HG02884 (cell line): ENCODE data around the gene METTL26.
"Not testable (repeated sequence)": the region's sequence is repeated elsewhere in the genome, so short reads cannot be mapped to it uniquely, and the experiment has no call there.

Source experiments
- ATAC-seq: cut with Tn5 transposase; IDR thresholded peaks from one replicate; pipeline ENCODE4 v1.9.1; 2021; ENCODE audit warnings: mild to moderate bottlenecking, moderate library complexity; ENCODE audit not compliant: unreplicated experiment

METTL26 gene

GRCh38 chr16:603933-604332, 32.2 kb downstream of the METTL26 start:
- ATAC-seq, result no peak

- ATAC-seq, result no peak
Observed at GRCh38 chr16:600781-601180, 35.3 kb downstream of the METTL26 start.

- no peak for ATAC-seq
Observed at GRCh38 chr16:598823-599739, 37.0 kb downstream of the METTL26 start.

GRCh38 chr16:597655-598054, 38.5 kb downstream of the METTL26 start:
- ATAC-seq, result not testable (repeated sequence)

- no peak for ATAC-seq
Observed at GRCh38 chr16:596736-597060, 39.4 kb downstream of the METTL26 start.

- no peak for ATAC-seq
Observed at GRCh38 chr16:595942-596735, 40.0 kb downstream of the METTL26 start.

- no peak for ATAC-seq
Observed at GRCh38 chr16:595094-595528, 41.0 kb downstream of the METTL26 start.

GRCh38 chr16:593807-594206, 42.3 kb downstream of the METTL26 start:
- no peak for ATAC-seq

GRCh38 chr16:593406-593805, 42.7 kb downstream of the METTL26 start:
- ATAC-seq, result no peak

- ATAC-seq, result no peak
Observed at GRCh38 chr16:592518-593306, 43.4 kb downstream of the METTL26 start.

GRCh38 chr16:591892-592517, 44.1 kb downstream of the METTL26 start:
- no peak for ATAC-seq

GRCh38 chr16:591231-591630, 44.9 kb downstream of the METTL26 start:
- ATAC-seq, result no peak

- no peak for ATAC-seq
Observed at GRCh38 chr16:590815-591200, 45.3 kb downstream of the METTL26 start.

GRCh38 chr16:590188-590814, 45.8 kb downstream of the METTL26 start:
- no peak for ATAC-seq

- peak; percentile 57 for ATAC-seq
Observed at GRCh38 chr16:589658-590187, 46.4 kb downstream of the METTL26 start, which contains the start of gene RAB40C. Gene RAB40C, plus strand, starts transcription at chr16:590066. Its CDS starts 226 bp downstream, at chr16:590292.

GRCh38 chr16:588889-589657, 47.0 kb downstream of the METTL26 start:
- peak; percentile 68 for ATAC-seq

- ATAC-seq, result no peak
Observed at GRCh38 chr16:588639-588888, 47.5 kb downstream of the METTL26 start.

- ATAC-seq, result no peak
Observed at GRCh38 chr16:586645-587590, 49.2 kb downstream of the METTL26 start.
